ENCODE data around the gene KCNJ10. TPM values are rescaled to one million over a fixed set of nuclear protein-coding genes. Genes with fewer than 3 reads are reported as not detected.
A peak's percentile ranks its signal among the peaks of the same experiment; 100 is the strongest.

The KCNJ10 gene
- total and polyA plus RNA-seq, 2 of the 13 experiments (the other 11 are each of a cell fraction or from before 2014, with no cell fraction given), result 4.4 to 10.3 TPM

GRCh38 chr1:160098852-160099561 lies 29.0 kb upstream of the KCNJ10 start (continued):
- TF ChIP-seq GABPA (IDR thresholded peaks at IDR 0.05; ENCODE audit: low read depth, low read length) (peak; percentile 25; the same call in 1 of the 2 replicates), GABPA (CRISPR knock-in tag; IDR thresholded peaks at IDR 0.05; ENCODE audit: low read depth) (no peak), GTF3A (CRISPR knock-in tag; conservative IDR thresholded peaks at IDR 0.05) (no peak), REST (IDR thresholded peaks at IDR 0.05; ENCODE audit: borderline replicate concordance in 1 of 2, low read depth in 1 of 2, low read length in 2 of 2) (0 out of 4 replicates have a peak, but pooled peaks of 1 of the 2 experiments have one; percentile 20), SIN3B (IDR thresholded peaks at IDR 0.05; ENCODE audit: low read length) (no peak), PHB2 (IDR thresholded peaks at IDR 0.05; ENCODE audit: partially characterized antibody) (no peak), ZNF12 (CRISPR knock-in tag; IDR thresholded peaks at IDR 0.05) (no peak), DDIT3 (CRISPR knock-in tag; IDR thresholded peaks at IDR 0.05) (no peak), SRSF9 (IDR thresholded peaks at IDR 0.05; ENCODE audit: borderline replicate concordance, insufficient read depth, low read depth, low read length, poor library complexity, severe bottlenecking) (no peak), JARID2 (CRISPR knock-in tag; IDR thresholded peaks at IDR 0.05; ENCODE audit: insufficient replicate concordance) (no peak), ZNF576 (CRISPR knock-in tag; IDR thresholded peaks at IDR 0.05) (no peak), ATF7 (IDR thresholded peaks at IDR 0.05) (peak; percentile 95), ATF7 (CRISPR knock-in tag; IDR thresholded peaks at IDR 0.05) (no peak), SOX5 (CRISPR knock-in tag; IDR thresholded peaks at IDR 0.05; ENCODE audit: borderline replicate concordance) (0 out of 2 replicates have a peak, but pooled peaks have one; percentile 8), RXRB (CRISPR knock-in tag; IDR thresholded peaks at IDR 0.05; ENCODE audit: borderline replicate concordance) (peak; percentile 19; the same call in 1 of the 2 replicates), SP140L (CRISPR knock-in tag; IDR thresholded peaks at IDR 0.05; ENCODE audit: borderline replicate concordance) (no peak), ZBTB37 (CRISPR knock-in tag; IDR thresholded peaks at IDR 0.05) (no peak), ZNF7 (CRISPR knock-in tag; IDR thresholded peaks at IDR 0.05) (no peak), NFE2 (CRISPR knock-in tag; IDR thresholded peaks at IDR 0.05) (no peak), ZNF878 (CRISPR knock-in tag; IDR thresholded peaks at IDR 0.05) (no peak), KDM4B (CRISPR knock-in tag; IDR thresholded peaks at IDR 0.05) (0 out of 2 replicates have a peak, but pooled peaks have one; percentile 36)
- TF ChIP-seq, protein P1, sequence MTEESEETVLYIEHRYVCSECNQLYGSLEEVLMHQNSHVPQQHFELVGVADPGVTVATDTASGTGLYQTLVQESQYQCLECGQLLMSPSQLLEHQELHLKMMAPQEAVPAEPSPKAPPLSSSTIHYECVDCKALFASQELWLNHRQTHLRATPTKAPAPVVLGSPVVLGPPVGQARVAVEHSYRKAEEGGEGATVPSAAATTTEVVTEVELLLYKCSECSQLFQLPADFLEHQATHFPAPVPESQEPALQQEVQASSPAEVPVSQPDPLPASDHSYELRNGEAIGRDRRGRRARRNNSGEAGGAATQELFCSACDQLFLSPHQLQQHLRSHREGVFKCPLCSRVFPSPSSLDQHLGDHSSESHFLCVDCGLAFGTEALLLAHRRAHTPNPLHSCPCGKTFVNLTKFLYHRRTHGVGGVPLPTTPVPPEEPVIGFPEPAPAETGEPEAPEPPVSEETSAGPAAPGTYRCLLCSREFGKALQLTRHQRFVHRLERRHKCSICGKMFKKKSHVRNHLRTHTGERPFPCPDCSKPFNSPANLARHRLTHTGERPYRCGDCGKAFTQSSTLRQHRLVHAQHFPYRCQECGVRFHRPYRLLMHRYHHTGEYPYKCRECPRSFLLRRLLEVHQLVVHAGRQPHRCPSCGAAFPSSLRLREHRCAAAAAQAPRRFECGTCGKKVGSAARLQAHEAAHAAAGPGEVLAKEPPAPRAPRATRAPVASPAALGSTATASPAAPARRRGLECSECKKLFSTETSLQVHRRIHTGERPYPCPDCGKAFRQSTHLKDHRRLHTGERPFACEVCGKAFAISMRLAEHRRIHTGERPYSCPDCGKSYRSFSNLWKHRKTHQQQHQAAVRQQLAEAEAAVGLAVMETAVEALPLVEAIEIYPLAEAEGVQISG (CRISPR knock-in tag; IDR thresholded peaks at IDR 0.05), result no peak

Data from HepG2 (cell line).